Prostate gland (tissue), 2 donors: ENCODE measurements around the gene RASGEF1B. TPM values are rescaled to one million over a fixed set of nuclear protein-coding genes. Genes with fewer than 3 reads are reported as not detected.

Source experiments
- DNase-seq: peaks from one replicate; pipeline ENCODE4 v3.0.0-alpha.2; 2019; ENCODE audit warnings: low spot score
- H3K27ac ChIP-seq, 2 donors: fragments of 200-600 bp; sonication (generic); 2 replicates each; pipeline ENCODE4 v1.5.1; 2017 to 2019
- H3K27me3 ChIP-seq: fragments of 200-600 bp; sonication (generic); replicated peaks from 2 replicates; pipeline ENCODE4 v1.5.1; 2019; ENCODE audit not compliant: insufficient read depth
- H3K36me3 ChIP-seq, 2 donors: fragments of 200-600 bp; sonication (generic); 1 replicate in 1 of 2; 2 replicates in 1 of 2; pipeline versions ENCODE4 v1.5.1 to v1.8.1; 2017 to 2019
- H3K4me1 ChIP-seq: fragments of 200-600 bp; sonication (generic); replicated peaks from 2 replicates; pipeline ENCODE4 v1.5.1; 2019
- H3K4me3 ChIP-seq, 2 donors: fragments of 200-600 bp; sonication (generic); 2 replicates each; pipeline ENCODE4 v1.5.1; 2017 to 2019
- H3K9me3 ChIP-seq: fragments of 200-600 bp; sonication (generic); 2 replicates; pipeline ENCODE4 v1.5.1; 2017
- POLR2A ChIP-seq: fragments of 450-650 bp; IDR thresholded peaks from one replicate; pipeline ENCODE4 v1.6.1; 2016; ENCODE audit warnings: antibody characterized with exemption, mild to moderate bottlenecking
- POLR2AphosphoS5 ChIP-seq: sonication (generic); formaldehyde crosslinking; IDR thresholded peaks from one replicate; pipeline ENCODE4 v1.6.1; 2017; ENCODE audit warnings: antibody characterized with exemption
- WGBS: methylation state at CpG from one replicate; pipeline ENCODE4 v1.1.5; 2018; 5-methylcytosine and 5-hydroxymethylcytosine counted together
- intact Hi-C: fragments of 100-400 bp; cut with DNase I; formaldehyde crosslinking; loops from one replicate; pipeline ENCODE4 v1.14.2; 2022
- total RNA-seq, 2 donors: library from RNA; depleted of rRNA; stranded (reverse); fragments of >200 nt; gene quantifications; one replicate each; pipeline ENCODE4 v1.1.0, GENCODE V29; 2016
- TF ChIP-seq, protein P1 (sequence below), 4 experiments: fragments of 200-600 bp in 2 of 4; fragments of 450-650 bp in 2 of 4; sonication (generic) in 2 of 4; IDR thresholded peaks; 1 replicate in 3 of 4; 2 replicates in 1 of 4; pipeline ENCODE4 v1.5.1; 2016 to 2019; ENCODE audit warnings: antibody characterized with exemption in 4 of 4, mild to moderate bottlenecking in 2 of 4, moderate library complexity in 2 of 4

The RASGEF1B gene
- total RNA-seq, 2 donors from 2014 or later, result 16.4 TPM

DNA sequence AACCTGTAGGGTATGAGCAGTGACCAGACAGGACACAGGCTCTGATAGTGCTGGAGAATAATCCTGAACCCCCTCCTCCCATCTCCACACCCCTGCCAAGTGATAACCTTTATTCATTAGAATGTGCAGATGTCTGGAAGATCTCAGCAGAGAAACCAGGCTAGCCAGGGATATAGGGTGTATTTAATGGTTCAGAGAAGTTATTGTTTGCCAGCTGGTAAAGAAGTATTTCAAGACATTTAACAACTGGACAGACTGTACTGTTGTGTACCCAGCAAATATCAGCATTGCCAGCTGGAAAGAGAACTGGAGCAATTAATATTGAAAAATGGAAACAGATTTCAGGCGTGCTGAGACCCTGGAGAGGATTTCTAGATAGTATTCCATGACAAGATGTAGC is 94.5 kb downstream of the RASGEF1B start:
- 6% methylated on average over 1 of the region's 1 CpG for WGBS
- H3K4me1 ChIP-seq, result peaks cover 11% of the 10 kb centered on the region
- H3K27ac ChIP-seq, result no peak overlapping the region
- no peaks in the 10 kb centered on the region for H3K27me3 ChIP-seq
- no peak overlapping the region for H3K4me3 ChIP-seq
- H3K36me3 ChIP-seq, result no peaks in the 10 kb centered on the region
- no peaks in the 10 kb centered on the region for H3K9me3 ChIP-seq
- peak; percentile 14 for DNase-seq
- intact Hi-C loops, result no loop called here
- TF ChIP-seq, protein P1, sequence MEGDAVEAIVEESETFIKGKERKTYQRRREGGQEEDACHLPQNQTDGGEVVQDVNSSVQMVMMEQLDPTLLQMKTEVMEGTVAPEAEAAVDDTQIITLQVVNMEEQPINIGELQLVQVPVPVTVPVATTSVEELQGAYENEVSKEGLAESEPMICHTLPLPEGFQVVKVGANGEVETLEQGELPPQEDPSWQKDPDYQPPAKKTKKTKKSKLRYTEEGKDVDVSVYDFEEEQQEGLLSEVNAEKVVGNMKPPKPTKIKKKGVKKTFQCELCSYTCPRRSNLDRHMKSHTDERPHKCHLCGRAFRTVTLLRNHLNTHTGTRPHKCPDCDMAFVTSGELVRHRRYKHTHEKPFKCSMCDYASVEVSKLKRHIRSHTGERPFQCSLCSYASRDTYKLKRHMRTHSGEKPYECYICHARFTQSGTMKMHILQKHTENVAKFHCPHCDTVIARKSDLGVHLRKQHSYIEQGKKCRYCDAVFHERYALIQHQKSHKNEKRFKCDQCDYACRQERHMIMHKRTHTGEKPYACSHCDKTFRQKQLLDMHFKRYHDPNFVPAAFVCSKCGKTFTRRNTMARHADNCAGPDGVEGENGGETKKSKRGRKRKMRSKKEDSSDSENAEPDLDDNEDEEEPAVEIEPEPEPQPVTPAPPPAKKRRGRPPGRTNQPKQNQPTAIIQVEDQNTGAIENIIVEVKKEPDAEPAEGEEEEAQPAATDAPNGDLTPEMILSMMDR (IDR thresholded peaks at IDR 0.05), result no peak
- TF ChIP-seq POLR2A (no peak), POLR2AphosphoS5 (peak; percentile 73)

DNA sequence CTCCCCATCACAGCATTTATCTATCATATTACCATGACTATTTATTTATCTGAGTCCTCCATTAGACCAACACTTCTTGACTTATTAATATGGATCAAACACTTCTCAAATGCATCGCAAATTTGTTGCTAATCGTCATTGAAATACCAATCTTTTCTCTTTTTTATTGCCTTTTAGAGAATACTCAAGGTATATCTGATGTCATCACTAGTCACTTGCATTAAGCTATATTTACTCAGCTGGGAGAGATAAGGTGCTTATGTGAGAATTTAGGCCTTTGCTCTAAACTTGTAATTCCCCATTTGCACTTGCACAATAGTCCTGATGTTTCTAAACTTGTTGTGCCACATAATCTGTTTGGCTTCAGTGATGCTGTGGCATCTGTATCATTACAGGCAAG is 95.0 kb downstream of the RASGEF1B start:
- H3K27ac ChIP-seq, result no peak overlapping the region
- TF ChIP-seq, protein P1 (IDR thresholded peaks at IDR 0.05), result no peak
- TF ChIP-seq POLR2A, result no peak
- intact Hi-C loops, result no loop called here
- DNase-seq, result no peak
- no peaks in the 10 kb centered on the region for H3K36me3 ChIP-seq
- peaks cover 11% of the 10 kb centered on the region for H3K4me1 ChIP-seq
- no peaks in the 10 kb centered on the region for H3K27me3 ChIP-seq
- WGBS, result 55% methylated on average over 2 of the region's 2 CpGs
- H3K9me3 ChIP-seq, result no peaks in the 10 kb centered on the region
- H3K4me3 ChIP-seq, result no peak overlapping the region
